ENCODE results near the gene SEPTIN11. TPM values are rescaled to one million over a fixed set of nuclear protein-coding genes. Genes with fewer than 3 reads are reported as not detected.

Gene SEPTIN11
- total RNA-seq, 1 donor from 2014 or later, result 49.2 TPM

DNA sequence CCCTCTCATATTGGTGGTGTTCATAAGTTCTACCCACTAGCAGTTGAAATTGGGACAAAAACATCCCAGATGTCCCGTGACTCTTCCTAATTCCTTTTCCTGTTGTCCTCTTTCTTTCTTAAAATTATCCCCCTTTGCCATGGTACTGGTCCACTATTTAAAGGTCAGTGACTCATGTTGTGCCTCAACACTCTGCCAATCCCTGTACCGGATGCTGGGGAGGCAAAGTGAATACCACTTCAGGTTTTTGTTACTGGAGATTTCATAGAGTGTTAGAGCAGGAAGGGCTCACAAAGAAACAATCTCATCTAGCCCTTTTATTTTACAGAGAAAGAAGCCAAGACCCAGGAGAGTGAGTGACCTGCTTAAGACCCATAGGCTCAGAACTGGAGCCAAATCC is 24.6 kb downstream of the SEPTIN11 start:
- Histone ChIP-seq H3K36me3 (ENCODE audit: control insufficient read depth, insufficient read depth, low read length) (peaks cover 3% of the 10 kb centered on the region), H3K27me3 (ENCODE audit: control insufficient read depth, insufficient read depth, low read length) (no peaks in the 10 kb centered on the region), H3K4me3 (ENCODE audit: low read depth, low read length) (no peak overlapping the region)
- DNase-seq (ENCODE audit: low read depth) (no peak), FAIRE-seq (no peak)
- TF ChIP-seq CTCF (IDR thresholded peaks at IDR 0.05; ENCODE audit: insufficient read depth, low read length, severe bottlenecking), result no peak

- FAIRE-seq (no peak), DNase-seq (ENCODE audit: low read depth) (no peak)
- Histone ChIP-seq H3K4me3 (ENCODE audit: low read depth, low read length) (no peak overlapping the region), H3K27me3 (ENCODE audit: control insufficient read depth, insufficient read depth, low read length) (no peaks in the 10 kb centered on the region), H3K36me3 (ENCODE audit: control insufficient read depth, insufficient read depth, low read length) (peaks cover 3% of the 10 kb centered on the region)
- no peak for TF ChIP-seq CTCF (IDR thresholded peaks at IDR 0.05; ENCODE audit: insufficient read depth, low read length, severe bottlenecking)
Measured at GRCh38 chr4:76977113-76977512, 27.6 kb downstream of the SEPTIN11 start.

DNA sequence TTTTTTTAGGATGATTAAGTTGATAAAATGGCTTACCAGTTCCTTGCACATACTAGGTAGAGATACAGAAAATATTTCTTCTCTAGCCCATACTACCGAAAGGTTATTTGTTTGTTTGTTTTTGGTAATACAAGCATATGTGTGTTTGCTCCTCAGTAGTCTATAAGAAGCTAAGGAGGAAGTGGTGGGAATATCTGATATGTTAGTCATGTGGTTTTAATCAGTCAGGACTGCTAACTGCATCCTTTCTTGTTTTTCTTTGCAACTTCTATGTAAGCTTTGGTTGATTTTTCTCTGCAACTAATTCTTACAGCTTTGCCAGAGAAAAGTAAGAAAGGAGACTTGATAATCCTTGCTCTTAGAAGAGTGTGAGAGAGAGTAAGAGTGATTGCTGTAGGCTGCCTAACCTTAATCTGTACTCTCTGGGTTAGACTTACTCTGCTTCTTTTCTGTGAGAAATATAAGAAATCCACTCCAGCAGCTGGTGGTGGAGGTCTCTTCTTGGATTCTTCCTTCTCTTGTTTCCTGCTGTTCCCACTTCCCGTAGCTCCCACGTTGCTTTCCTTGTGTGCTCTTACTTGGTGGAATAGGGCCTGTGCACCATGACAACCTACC is 28.3 kb downstream of the SEPTIN11 start:
- Histone ChIP-seq H3K4me3 (ENCODE audit: low read depth, low read length) (no peak overlapping the region), H3K36me3 (ENCODE audit: control insufficient read depth, insufficient read depth, low read length) (peaks cover 3% of the 10 kb centered on the region), H3K27me3 (ENCODE audit: control insufficient read depth, insufficient read depth, low read length) (no peaks in the 10 kb centered on the region)
- FAIRE-seq, result no peak
- TF ChIP-seq CTCF (IDR thresholded peaks at IDR 0.05; ENCODE audit: insufficient read depth, low read length, severe bottlenecking), result no peak
- DNase-seq (ENCODE audit: low read depth), result peak; percentile 75

DNA sequence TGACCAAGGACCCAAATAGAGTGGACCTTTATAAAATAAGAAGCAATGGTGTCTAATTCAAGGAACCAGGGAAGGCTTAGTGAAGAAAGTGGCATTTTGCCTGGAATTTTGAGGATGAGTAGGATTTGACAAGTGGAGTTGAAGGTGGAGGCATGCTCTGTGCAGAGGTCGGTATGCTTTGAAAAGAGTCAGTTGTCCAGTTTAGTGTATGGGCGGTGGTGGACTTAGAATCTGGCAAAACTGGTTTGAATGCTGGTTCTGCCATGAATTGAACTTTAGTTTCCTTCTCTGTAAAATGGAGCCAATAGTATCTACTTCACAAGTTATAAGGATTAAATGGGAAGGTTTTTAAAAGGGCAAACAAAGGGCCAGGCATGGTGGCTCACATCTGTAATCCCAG is 29.7 kb downstream of the SEPTIN11 start:
- Histone ChIP-seq H3K36me3 (ENCODE audit: control insufficient read depth, insufficient read depth, low read length) (no peaks in the 10 kb centered on the region), H3K27me3 (ENCODE audit: control insufficient read depth, insufficient read depth, low read length) (no peaks in the 10 kb centered on the region), H3K4me3 (ENCODE audit: low read depth, low read length) (no peak overlapping the region)
- DNase-seq (ENCODE audit: low read depth) (no peak), FAIRE-seq (no peak)
- TF ChIP-seq CTCF (IDR thresholded peaks at IDR 0.05; ENCODE audit: insufficient read depth, low read length, severe bottlenecking), result no peak

- Histone ChIP-seq H3K36me3 (ENCODE audit: control insufficient read depth, insufficient read depth, low read length) (no peaks in the 10 kb centered on the region), H3K4me3 (ENCODE audit: low read depth, low read length) (no peak overlapping the region), H3K27me3 (ENCODE audit: control insufficient read depth, insufficient read depth, low read length) (no peaks in the 10 kb centered on the region)
- TF ChIP-seq CTCF (IDR thresholded peaks at IDR 0.05; ENCODE audit: insufficient read depth, low read length, severe bottlenecking), result no peak
- DNase-seq (ENCODE audit: low read depth) (no peak), FAIRE-seq (no peak)
Measured at GRCh38 chr4:76980261-76980660, 30.7 kb downstream of the SEPTIN11 start.

- no peak for TF ChIP-seq CTCF (IDR thresholded peaks at IDR 0.05; ENCODE audit: insufficient read depth, low read length, severe bottlenecking)
- no peak for FAIRE-seq
- Histone ChIP-seq H3K27me3 (ENCODE audit: control insufficient read depth, insufficient read depth, low read length) (no peaks in the 10 kb centered on the region), H3K4me3 (ENCODE audit: low read depth, low read length) (no peak overlapping the region), H3K36me3 (ENCODE audit: control insufficient read depth, insufficient read depth, low read length) (no peaks in the 10 kb centered on the region)
- DNase-seq (ENCODE audit: low read depth), result no peak
Measured at GRCh38 chr4:76981644-76982043, 32.1 kb downstream of the SEPTIN11 start.
